Activated CD8-positive, alpha-beta memory T cell treated with anti-CD3 and anti-CD28 coated beads, Interleukin-2, amount 50 U/mL, for 24 hours (primary cell): Measurements from ENCODE around the gene NTMT2.
"Not testable (repeated sequence)": the region's sequence is repeated elsewhere in the genome, so short reads cannot be mapped to it uniquely, and the experiment has no call there.

Source experiments
- DNase-seq: peaks from one replicate; pipeline ENCODE4 v3.0.0-alpha.2; 2020; ENCODE audit errors: extremely low read depth

Gene NTMT2

GRCh38 chr1:170145770-170146676, at the start of gene NTMT2:
Gene NTMT2, plus strand, starts transcription at chr1:170145959. Its CDS starts 149 bp downstream, at chr1:170146108.
- no peak for DNase-seq

GRCh38 chr1:170095976-170096748, 49.6 kb upstream of the NTMT2 start:
- DNase-seq: no peak

GRCh38 chr1:170096806-170097340, 48.9 kb upstream of the NTMT2 start:
- no peak for DNase-seq

DNA sequence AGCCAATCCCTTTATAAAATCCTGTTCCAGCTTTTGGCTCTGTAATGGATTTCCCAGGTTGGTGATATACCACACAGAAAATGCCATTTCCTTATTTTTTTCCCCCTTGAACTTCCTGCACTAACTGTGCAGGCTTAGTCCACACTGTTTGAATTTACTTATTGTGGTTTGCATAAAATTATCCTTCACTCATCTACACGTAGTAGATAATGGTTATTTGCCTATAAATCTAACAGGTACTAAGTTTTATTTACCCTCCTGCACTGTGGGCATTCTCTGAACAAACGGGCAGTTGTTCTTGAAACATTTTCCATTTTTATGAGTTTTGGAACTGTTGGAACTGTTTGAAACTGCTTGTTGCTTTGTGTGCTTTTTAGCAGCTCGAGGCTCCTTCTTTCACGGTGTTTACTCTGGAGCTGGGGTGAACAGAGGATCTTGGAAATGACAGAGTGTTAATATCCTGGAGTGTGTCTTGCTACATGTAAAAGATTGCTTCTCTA, 48.3 kb upstream of the NTMT2 start:
- DNase-seq: no peak

- DNase-seq: not testable (repeated sequence)
Measured at GRCh38 chr1:170113140-170113539, 32.6 kb upstream of the NTMT2 start.

- no peak for DNase-seq
Measured at GRCh38 chr1:170114906-170115305, 30.9 kb upstream of the NTMT2 start.

DNA sequence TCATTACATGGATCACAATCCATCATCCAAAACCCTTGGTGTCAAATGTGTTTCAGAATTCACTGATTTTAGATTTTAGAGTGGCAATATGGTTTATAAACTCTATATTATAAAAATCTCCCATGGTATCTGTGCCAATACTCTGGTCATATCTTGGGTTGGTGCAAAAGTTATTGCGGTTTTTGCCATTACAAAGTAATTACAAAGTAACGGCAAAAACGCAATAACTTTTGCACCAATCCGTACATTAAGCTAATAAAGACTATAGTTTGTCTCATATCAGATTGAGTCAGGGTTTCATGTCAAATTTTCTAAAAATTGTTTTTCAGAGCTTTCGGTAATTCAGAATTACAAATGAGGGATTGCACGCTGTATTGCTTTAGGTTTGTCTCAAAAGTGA, 23.4 kb upstream of the NTMT2 start:
- no peak for DNase-seq

- DNase-seq: no peak
Measured at GRCh38 chr1:170125269-170125668, 20.5 kb upstream of the NTMT2 start.

DNA sequence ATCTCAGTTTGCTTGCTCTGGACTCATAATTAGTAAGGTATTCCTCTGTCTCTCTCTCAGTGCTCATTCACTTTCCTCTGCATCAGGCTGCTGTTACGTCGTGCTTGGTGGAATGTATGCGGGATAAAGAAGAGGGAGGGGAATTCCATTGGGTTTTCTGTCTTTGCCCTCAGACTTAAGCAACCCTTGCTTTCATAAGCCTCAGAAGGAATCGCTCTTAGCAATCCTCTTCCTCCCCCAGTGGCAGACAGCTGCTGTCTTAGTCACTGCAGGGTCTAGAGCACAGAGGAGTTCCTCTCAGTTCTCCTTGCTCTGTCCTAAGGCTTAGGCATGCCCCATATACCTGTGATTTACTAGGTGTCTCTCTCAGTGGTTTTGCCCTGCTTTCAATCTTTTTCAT, 19.1 kb upstream of the NTMT2 start:
- DNase-seq: no peak

DNA sequence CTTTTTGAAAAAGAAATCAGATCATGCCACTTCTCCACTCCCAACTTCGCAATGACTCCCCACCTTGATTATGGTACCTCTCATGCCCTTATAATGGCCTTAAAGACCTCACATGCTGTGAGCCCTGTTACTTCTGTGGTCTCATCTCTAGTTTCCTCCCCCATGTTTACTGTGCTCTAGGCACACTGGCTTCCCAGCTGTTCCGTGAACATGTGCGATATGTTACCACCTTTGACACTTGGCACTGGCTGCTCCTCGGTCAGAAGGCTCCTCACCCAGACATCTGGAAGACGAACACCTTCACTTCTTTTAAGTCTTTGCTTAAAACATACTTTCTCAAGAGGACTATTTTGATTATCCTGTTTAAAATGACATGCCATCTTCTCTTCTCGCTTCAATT, 14.3 kb upstream of the NTMT2 start:
- no peak for DNase-seq

DNA sequence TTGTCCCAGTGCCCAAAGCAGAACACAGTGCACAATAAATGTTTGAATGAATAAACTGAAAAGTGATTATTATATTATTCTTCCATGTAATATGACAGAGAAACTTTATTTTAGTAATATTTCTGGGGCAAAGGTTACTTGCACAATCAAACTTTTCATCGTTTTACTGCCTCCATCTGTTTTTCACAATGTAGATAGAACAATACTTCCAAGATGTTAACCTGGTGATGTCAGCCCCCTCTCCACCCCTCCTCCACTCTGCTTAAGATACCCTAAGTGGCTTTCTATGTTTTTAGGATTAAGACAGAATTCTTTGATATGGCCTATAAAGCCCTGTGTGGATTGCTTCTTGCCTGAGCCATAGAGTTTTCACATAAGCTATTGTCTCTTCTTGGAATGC, 13.8 kb upstream of the NTMT2 start:
- DNase-seq: no peak

GRCh38 chr1:170133766-170134495, 11.8 kb upstream of the NTMT2 start:
- DNase-seq: no peak

DNA sequence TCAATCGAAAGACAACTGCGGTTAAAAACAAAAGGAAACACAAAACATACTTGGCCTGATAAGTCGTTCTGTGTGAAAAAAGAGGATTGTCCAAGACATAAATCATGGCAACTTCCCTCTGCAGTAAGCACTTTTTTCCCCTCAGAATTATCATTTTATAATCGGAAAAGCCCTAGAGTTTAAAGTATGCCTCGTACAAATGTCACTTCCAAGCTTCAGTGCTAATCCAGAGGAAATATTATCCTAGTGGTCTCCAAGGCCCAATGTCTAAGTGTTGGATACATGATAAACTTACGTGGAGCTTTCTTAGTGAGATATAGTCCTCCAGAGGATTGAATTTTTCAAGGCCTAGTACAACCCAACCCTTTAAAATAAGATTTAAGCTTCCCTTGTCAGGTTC, 11.2 kb upstream of the NTMT2 start:
- DNase-seq: no peak

DNA sequence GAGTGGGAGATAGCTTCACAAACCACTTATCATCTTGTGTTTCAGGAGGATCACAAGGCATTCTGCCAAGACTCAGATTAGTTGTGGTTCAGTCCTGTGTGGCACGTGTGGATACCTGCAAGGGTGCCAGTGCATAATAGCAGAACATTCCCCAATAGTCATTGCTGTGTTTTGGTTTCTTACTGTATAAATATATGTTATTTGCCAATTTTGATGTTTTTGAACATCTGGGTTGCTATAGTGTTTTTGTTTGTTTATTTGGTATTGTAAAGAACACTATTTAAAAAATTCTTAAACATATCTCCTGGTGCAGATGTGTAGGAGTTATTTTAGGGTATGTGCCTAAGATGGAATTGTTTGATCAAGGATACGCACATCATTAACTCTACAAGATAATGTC, 5.4 kb upstream of the NTMT2 start:
- no peak for DNase-seq

DNA sequence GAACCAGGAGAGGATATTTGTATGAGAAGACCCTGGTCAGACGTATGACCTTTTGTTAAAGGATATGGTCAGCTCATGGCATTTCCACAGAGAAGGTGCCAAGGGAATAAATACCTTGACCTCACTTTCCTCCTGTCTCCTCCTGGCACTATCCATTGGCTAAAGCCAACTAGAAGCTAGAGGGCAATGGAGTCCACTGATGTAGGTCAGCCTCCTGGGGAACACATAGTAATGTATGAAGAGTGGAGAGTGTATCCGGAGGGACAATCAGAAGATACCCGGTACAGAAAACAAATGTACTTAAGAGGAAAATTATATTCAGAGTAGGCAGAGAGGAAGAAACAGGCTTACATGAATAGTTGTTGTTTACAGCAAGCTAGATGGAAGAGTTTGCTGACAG, 698 bp upstream of the NTMT2 start:
- DNase-seq: no peak

DNA sequence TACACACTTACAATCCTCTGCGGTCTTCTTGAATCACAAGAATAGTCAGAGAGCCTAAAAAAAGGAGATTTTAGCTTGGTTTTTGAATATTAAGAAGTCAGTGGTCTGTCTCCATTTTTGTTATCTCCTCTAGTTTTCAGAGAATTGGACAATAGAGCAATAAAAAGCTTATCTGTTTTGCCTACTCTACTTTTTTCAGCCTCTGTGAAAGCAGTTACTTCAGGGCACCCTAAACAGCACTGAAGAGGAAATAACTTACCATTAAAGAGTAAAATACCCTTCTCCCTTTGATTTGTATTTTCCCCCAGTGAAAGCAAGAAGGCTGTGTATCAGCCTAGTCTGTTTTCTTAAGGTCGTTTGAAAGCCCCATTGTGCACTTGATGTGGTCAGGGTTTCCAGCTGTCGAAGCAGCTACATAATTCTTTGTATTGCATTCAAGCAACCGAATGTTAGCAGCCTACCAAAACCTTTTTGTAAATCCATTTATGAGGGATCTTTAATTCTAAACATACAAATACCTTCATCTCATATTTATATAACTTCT, 1.0 kb downstream of the NTMT2 start:
- no peak for DNase-seq

DNA sequence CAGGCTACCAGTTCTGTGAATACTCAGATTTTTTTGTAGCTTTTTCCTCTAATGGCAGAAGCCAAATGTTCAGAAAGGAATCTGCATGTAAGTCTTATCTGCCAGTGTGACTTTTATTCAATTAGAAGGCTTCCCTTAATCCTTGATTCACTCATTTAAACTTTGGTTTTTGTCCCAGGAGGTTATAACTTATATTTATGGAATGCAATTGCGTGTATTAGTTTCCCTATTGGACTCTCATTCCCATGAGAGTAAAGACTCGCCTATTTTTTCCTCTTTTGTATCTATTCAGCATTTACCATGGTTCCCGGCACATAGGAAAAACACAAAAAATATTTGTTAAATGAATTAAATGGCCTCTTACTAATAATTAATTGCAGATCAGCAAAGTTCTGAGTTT, 3.5 kb downstream of the NTMT2 start:
- no peak for DNase-seq

- no peak for DNase-seq
Measured at GRCh38 chr1:170150016-170150415, 4.3 kb downstream of the NTMT2 start.

- no peak for DNase-seq
Measured at GRCh38 chr1:170150921-170151320, 5.2 kb downstream of the NTMT2 start.

GRCh38 chr1:170153417-170153816, 7.7 kb downstream of the NTMT2 start:
- no peak for DNase-seq

GRCh38 chr1:170155055-170155454, 9.3 kb downstream of the NTMT2 start:
- DNase-seq: no peak

- DNase-seq: no peak
Measured at GRCh38 chr1:170156594-170156993, 10.8 kb downstream of the NTMT2 start.
